Measurements from ENCODE around the gene LRFN4. TPM values are rescaled to one million over a fixed set of nuclear protein-coding genes. Genes with fewer than 3 reads are reported as not detected.

The LRFN4 gene
- total RNA-seq, 3 donors from 2014 or later (not counting 1 experiment from before 2014, with no cell fraction given): 1.2 to 3.4 (median 2.0) TPM

DNA sequence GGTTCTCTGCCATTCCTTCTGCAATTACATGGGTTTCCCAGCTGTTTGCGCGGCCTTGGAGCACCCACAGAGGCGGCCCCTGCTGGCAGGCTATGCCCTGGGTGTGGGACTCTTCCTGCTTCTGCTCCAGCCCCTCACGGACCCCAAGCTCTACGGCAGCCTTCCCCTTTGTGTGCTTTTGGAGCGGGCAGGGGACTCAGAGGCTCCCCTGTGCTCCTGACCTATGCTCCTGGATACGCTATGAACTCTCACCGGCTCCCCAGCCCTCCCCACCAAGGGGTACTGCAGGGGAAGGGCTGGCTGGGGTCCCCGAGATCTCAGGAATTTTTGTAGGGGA, 11.0 kb upstream of the LRFN4 start:
- no peaks in the 10 kb centered on the region for H3K27me3 ChIP-seq (ENCODE audit: control insufficient read depth, insufficient read depth, low read length)
- Mint-ChIP-seq H3K36me3 (no peaks in the 10 kb centered on the region), H3K27ac (no peak overlapping the region), H3K9me3 (no peaks in the 10 kb centered on the region), H3K4me1 (peaks cover 22 to 36% of the 10 kb centered on the region in 2 donors), H3K4me3 (no peak overlapping the region), H3K27me3 (ENCODE audit: low read depth in 2 of 2) (no peaks in the 10 kb centered on the region)
- ATAC-seq: no peak
- H3K27ac ChIP-seq (ENCODE audit: low read length): no peak overlapping the region
- H3K36me3 ChIP-seq (ENCODE audit: control insufficient read depth, insufficient read depth, low read length): peaks cover 10% of the 10 kb centered on the region
- peaks cover 30% of the 10 kb centered on the region for H3K4me1 ChIP-seq (ENCODE audit: control insufficient read depth, insufficient read depth, low read length)
- no peak for DNase-seq
- no peaks in the 10 kb centered on the region for H3K9me3 ChIP-seq (ENCODE audit: control insufficient read depth, insufficient read depth, low read length)
- whole genome bisulfite sequencing (ENCODE audit: insufficient coverage): 96% methylated on average over 8 of the region's 9 CpGs
- intact Hi-C loops (cut with micrococcal nuclease): no loop called here
- H3K4me3 ChIP-seq (ENCODE audit: low read length): no peak overlapping the region
- TF ChIP-seq, protein P1, sequence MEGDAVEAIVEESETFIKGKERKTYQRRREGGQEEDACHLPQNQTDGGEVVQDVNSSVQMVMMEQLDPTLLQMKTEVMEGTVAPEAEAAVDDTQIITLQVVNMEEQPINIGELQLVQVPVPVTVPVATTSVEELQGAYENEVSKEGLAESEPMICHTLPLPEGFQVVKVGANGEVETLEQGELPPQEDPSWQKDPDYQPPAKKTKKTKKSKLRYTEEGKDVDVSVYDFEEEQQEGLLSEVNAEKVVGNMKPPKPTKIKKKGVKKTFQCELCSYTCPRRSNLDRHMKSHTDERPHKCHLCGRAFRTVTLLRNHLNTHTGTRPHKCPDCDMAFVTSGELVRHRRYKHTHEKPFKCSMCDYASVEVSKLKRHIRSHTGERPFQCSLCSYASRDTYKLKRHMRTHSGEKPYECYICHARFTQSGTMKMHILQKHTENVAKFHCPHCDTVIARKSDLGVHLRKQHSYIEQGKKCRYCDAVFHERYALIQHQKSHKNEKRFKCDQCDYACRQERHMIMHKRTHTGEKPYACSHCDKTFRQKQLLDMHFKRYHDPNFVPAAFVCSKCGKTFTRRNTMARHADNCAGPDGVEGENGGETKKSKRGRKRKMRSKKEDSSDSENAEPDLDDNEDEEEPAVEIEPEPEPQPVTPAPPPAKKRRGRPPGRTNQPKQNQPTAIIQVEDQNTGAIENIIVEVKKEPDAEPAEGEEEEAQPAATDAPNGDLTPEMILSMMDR (IDR thresholded peaks at IDR 0.05): no peak

DNA sequence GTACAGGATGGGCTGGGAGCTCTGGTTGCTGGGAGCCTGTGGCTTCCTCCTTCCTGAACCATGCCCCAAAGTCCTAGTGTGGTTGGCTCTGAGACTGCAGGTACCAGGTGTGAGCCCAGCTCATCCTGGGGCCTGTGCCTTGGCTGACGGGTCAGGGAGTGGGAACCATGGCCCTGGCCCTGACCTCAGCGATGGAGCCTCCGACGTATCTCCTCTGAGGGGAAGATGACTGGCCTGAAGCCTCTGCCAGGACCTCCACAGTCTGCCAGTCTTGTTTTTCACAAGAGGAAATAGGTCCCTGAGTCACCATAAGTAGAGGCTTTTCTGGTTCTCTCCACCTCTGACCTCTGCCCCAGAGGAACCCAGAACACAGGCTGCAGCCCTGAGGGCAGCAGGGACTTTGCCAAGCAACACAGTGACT, 10.2 kb upstream of the LRFN4 start:
- Mint-ChIP-seq H3K4me1 (peaks cover 15 to 30% of the 10 kb centered on the region in 2 donors), H3K4me3 (peak overlapping the region; percentile 9), H3K9me3 (no peaks in the 10 kb centered on the region), H3K27me3 (ENCODE audit: low read depth in 2 of 2) (no peaks in the 10 kb centered on the region), H3K27ac (peak overlapping the region in 1 of 2 donors; percentile 29), H3K36me3 (no peaks in the 10 kb centered on the region)
- 96% methylated on average over 4 of the region's 4 CpGs for WGBS (ENCODE audit: insufficient coverage)
- peaks cover 10% of the 10 kb centered on the region for H3K36me3 ChIP-seq (ENCODE audit: control insufficient read depth, insufficient read depth, low read length)
- no peak for ATAC-seq
- H3K27me3 ChIP-seq (ENCODE audit: control insufficient read depth, insufficient read depth, low read length): no peaks in the 10 kb centered on the region
- no peak overlapping the region for H3K27ac ChIP-seq (ENCODE audit: low read length)
- H3K9me3 ChIP-seq (ENCODE audit: control insufficient read depth, insufficient read depth, low read length): no peaks in the 10 kb centered on the region
- H3K4me3 ChIP-seq (ENCODE audit: low read length): no peak overlapping the region
- TF ChIP-seq, protein P1 (IDR thresholded peaks at IDR 0.05): no peak
- peaks cover 22% of the 10 kb centered on the region for H3K4me1 ChIP-seq (ENCODE audit: control insufficient read depth, insufficient read depth, low read length)
- no peak for DNase-seq
- intact Hi-C loops (cut with micrococcal nuclease): no loop called here

DNA sequence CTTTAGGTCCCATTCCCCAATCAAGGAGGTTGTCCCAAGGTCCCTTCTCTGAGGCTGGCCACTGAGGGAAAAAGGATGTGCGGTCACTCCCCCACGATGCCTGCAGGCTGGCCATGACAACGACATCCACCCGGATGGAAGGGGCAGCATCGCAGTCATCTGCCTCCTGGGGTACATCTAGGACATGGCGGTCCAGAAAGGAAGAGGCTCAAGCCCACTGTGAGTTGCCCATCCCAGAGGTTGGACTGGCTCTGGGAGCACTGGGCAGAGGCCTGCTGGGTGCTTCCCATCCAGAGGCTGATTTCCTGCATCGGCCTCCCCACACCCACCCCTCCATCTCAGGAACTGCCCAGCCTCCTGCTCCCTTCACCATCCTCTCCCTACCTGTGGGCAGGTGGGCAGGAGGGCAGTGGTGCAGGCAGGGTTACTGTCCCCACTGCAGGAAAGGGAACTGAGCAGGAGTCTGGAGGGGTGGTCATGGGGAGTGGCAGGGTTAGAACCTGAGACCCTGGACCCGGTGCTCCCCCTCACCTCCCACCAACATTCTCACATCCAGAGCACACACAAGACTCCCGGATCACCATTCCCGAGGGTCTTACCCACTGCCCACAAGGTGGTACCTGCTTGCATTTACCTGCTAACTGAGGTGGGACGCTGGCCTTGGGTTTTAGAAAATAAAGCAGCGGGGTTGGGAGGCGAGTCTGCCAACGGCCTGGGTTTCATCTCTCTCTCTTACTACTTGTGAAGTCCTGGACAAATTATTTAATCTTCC, 9.2 kb upstream of the LRFN4 start:
- no peak for ATAC-seq
- Histone ChIP-seq H3K4me1 (ENCODE audit: control insufficient read depth, insufficient read depth, low read length) (peaks cover 12% of the 10 kb centered on the region), H3K4me3 (ENCODE audit: low read length) (no peak overlapping the region), H3K27me3 (ENCODE audit: control insufficient read depth, insufficient read depth, low read length) (no peaks in the 10 kb centered on the region), H3K27ac (ENCODE audit: low read length) (no peak overlapping the region), H3K36me3 (ENCODE audit: control insufficient read depth, insufficient read depth, low read length) (peaks cover 10% of the 10 kb centered on the region), H3K9me3 (ENCODE audit: control insufficient read depth, insufficient read depth, low read length) (no peaks in the 10 kb centered on the region)
- intact Hi-C loops (cut with micrococcal nuclease): no loop called here
- WGBS (ENCODE audit: insufficient coverage): 94% methylated on average over 14 of the region's 14 CpGs
- no peaks in the 10 kb centered on the region for H3K36me3 Mint-ChIP-seq
- no peaks in the 10 kb centered on the region for H3K9me3 Mint-ChIP-seq
- no peak overlapping the region for H3K4me3 Mint-ChIP-seq
- H3K27ac Mint-ChIP-seq: no peak overlapping the region
- TF ChIP-seq, protein P1 (IDR thresholded peaks at IDR 0.05): no peak
- no peak for DNase-seq
- no peaks in the 10 kb centered on the region for H3K27me3 Mint-ChIP-seq (ENCODE audit: low read depth in 2 of 2)
- peaks cover 7 to 21% of the 10 kb centered on the region in 2 donors for H3K4me1 Mint-ChIP-seq

Data from natural killer cell (primary cell).